CD14-positive monocyte (primary cell): ENCODE results near the gene ROBO4. TPM values are rescaled to one million over a fixed set of nuclear protein-coding genes. Genes with fewer than 3 reads are reported as not detected.

Source experiments
- DNase-seq, 3 donors: peaks; one replicate each; pipeline ENCODE4 v3.0.0-alpha.2; 2011 to 2022
- H2AFZ ChIP-seq: 2 replicates; pipeline ENCODE4 v1.6.0; 2012; ENCODE audit warnings: mild to moderate bottlenecking, low read depth, low read length, inconsistent platforms; ENCODE audit not compliant: insufficient read depth, poor library complexity, severe bottlenecking
- H3K27ac ChIP-seq, 2 donors: 1 replicate in 1 of 2; 2 replicates in 1 of 2; pipeline ENCODE4 v1.5.1; 2012 to 2013; ENCODE audit warnings: low read length in 2 of 2, control low read depth in 1 of 2, inconsistent platforms in 1 of 2, low read depth in 1 of 2, mild to moderate bottlenecking in 1 of 2
- H3K27me3 ChIP-seq, 2 donors: one replicate each; pipeline versions ENCODE4 v1.6.0 to v1.6.1; 2011 to 2013; ENCODE audit warnings: low read length in 2 of 2; ENCODE audit not compliant: control insufficient read depth in 2 of 2, insufficient read depth in 2 of 2
- H3K36me3 ChIP-seq, 2 donors: replicated peaks in 1 of 2; 1 replicate in 1 of 2; 2 replicates in 1 of 2; pipeline versions ENCODE4 v1.5.1 to v1.6.1; 2012 to 2013; ENCODE audit warnings: low read length in 2 of 2, control low read depth in 1 of 2, inconsistent platforms in 1 of 2, mild to moderate bottlenecking in 1 of 2; ENCODE audit not compliant: insufficient read depth in 2 of 2, control insufficient read depth in 1 of 2
- H3K4me1 ChIP-seq, 2 donors: 1 replicate in 1 of 2; 2 replicates in 1 of 2; pipeline versions ENCODE4 v1.5.1 to v1.6.1; 2012 to 2013; ENCODE audit warnings: low read length in 2 of 2, control low read depth in 1 of 2, inconsistent platforms in 1 of 2, mild to moderate bottlenecking in 1 of 2, moderate library complexity in 1 of 2; ENCODE audit not compliant: insufficient read depth in 2 of 2, control insufficient read depth in 1 of 2
- H3K4me2 ChIP-seq: replicated peaks from 2 replicates; pipeline ENCODE3; 2012; ENCODE audit warnings: low read length, moderate library complexity, mild to moderate bottlenecking; ENCODE audit not compliant: poor library complexity, severe bottlenecking; ENCODE audit errors: extremely low read depth
- H3K4me3 ChIP-seq, 3 experiments: fragments of 200-600 bp in 1 of 3; sonication (generic) in 1 of 3; replicated peaks in 1 of 3; 1 replicate in 2 of 3; 2 replicates in 1 of 3; pipeline ENCODE4 v1.5.1; 2011 to 2013; ENCODE audit warnings: low read length in 3 of 3, mild to moderate bottlenecking in 3 of 3, control low read depth in 2 of 3, low read depth in 2 of 3, inconsistent platforms in 1 of 3, moderate library complexity in 1 of 3
- H3K79me2 ChIP-seq: 2 replicates; pipeline ENCODE4 v1.6.0; 2012; ENCODE audit warnings: mild to moderate bottlenecking, control low read depth, inconsistent platforms, low read length, moderate library complexity; ENCODE audit not compliant: insufficient read depth
- H3K9ac ChIP-seq: 2 replicates; pipeline ENCODE4 v1.6.0; 2017; ENCODE audit warnings: low read length, mild to moderate bottlenecking; ENCODE audit not compliant: insufficient read depth, poor library complexity, severe bottlenecking
- H3K9me3 ChIP-seq, 2 donors: replicated peaks in 1 of 2; 1 replicate in 1 of 2; 2 replicates in 1 of 2; pipeline versions ENCODE4 v1.5.1 to v1.6.1; 2012 to 2013; ENCODE audit warnings: low read length in 2 of 2, control low read depth in 1 of 2; ENCODE audit not compliant: control insufficient read depth in 1 of 2, insufficient read depth in 1 of 2
- H4K20me1 ChIP-seq: 2 replicates; pipeline ENCODE4 v1.6.0; 2012; ENCODE audit warnings: mild to moderate bottlenecking, low read length, control low read depth, moderate library complexity; ENCODE audit not compliant: insufficient read depth
- H3K27ac Mint-ChIP-seq, 7 donors: one replicate each; pipeline ENCODE4 v1.8.0; 2020; ENCODE audit warnings: mild to moderate bottlenecking in 7 of 7, mixed read lengths in 7 of 7, moderate library complexity in 6 of 7, inconsistent platforms in 2 of 7
- H3K27me3 Mint-ChIP-seq, 3 donors: one replicate each; pipeline ENCODE4 v1.8.0; 2021 to 2022; ENCODE audit warnings: low read depth in 3 of 3, mild to moderate bottlenecking in 3 of 3, mixed read lengths in 3 of 3, moderate library complexity in 3 of 3, inconsistent platforms in 1 of 3
- H3K36me3 Mint-ChIP-seq, 2 donors: one replicate each; pipeline ENCODE4 v1.8.0; 2020; ENCODE audit warnings: mixed read lengths in 2 of 2, inconsistent platforms in 1 of 2, mild to moderate bottlenecking in 1 of 2
- H3K4me1 Mint-ChIP-seq: one replicate; pipeline ENCODE4 v1.8.0; 2020; ENCODE audit warnings: mild to moderate bottlenecking, mixed read lengths
- H3K4me3 Mint-ChIP-seq, 2 donors: one replicate each; pipeline ENCODE4 v1.8.0; 2020; ENCODE audit warnings: mild to moderate bottlenecking in 2 of 2, mixed read lengths in 2 of 2, moderate library complexity in 1 of 2
- H3K9me3 Mint-ChIP-seq, 7 donors: one replicate each; pipeline ENCODE4 v1.8.0; 2020 to 2022; ENCODE audit warnings: mixed read lengths in 7 of 7, mild to moderate bottlenecking in 6 of 7, moderate library complexity in 6 of 7, inconsistent platforms in 2 of 7
- WGBS: methylation state at CpG from one replicate; pipeline ENCODE4 v1.1.5; 2013; ENCODE audit warnings: missing lambda C conversion rate; ENCODE audit not compliant: insufficient coverage; 5-methylcytosine and 5-hydroxymethylcytosine counted together
- intact Hi-C, 2 donors: fragments of 100-400 bp; cut with micrococcal nuclease; formaldehyde crosslinking; loops; one replicate each; pipeline versions ENCODE4 v1.15.0 to v1.15.1; 2023
- polyA plus RNA-seq, 3 donors: library from polyadenylated mRNA; depleted of rRNA in 1 of 3; unstranded in 2 of 3; stranded (reverse) in 1 of 3; fragments of 300-500 nt in 2 of 3; fragments of >200 nt in 1 of 3; fragmentation: Illumina TruSeq in 2 of 3; gene quantifications; 1 replicate in 2 of 3; 2 replicates in 1 of 3; pipeline ENCODE4 v1.2.3, GENCODE V29; 2012 to 2021
- TF ChIP-seq, protein P1 (sequence below): fragments of 200-600 bp; IDR thresholded peaks from one replicate; pipeline ENCODE4 v1.8.0; 2022; ENCODE audit warnings: antibody characterized with exemption, mild to moderate bottlenecking

The ROBO4 gene
- polyA plus RNA-seq, 3 donors = 0.19 to 0.20 TPM; not detected in 1

DNA sequence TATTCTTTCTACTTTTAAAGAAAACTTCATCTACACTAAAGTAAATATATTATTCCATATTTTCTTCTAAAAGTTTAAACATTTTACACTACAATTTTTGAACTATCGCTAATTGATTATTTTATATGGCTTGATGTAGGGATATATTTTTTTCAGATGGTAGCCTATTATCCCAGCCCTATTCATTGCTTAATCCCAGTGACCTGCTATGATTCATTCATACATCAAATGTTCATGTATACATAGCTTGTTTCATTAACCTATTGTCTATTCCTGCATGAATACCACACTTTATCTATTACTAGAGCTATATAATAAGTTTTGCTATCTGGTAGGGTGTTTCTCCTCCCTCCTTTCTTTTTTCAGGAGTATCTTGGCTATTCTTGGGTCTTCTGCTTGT, 5.0 kb upstream of the ROBO4 start:
- H3K9ac ChIP-seq = no peak overlapping the region
- H3K4me3 ChIP-seq = no peak overlapping the region
- no peaks in the 10 kb centered on the region for H3K36me3 ChIP-seq
- WGBS = no CpG with 5 or more reads among the region's 1 CpG
- H2AFZ ChIP-seq = no peak overlapping the region
- no peak overlapping the region for H3K4me2 ChIP-seq
- H3K79me2 ChIP-seq = no peaks in the 10 kb centered on the region
- no peak overlapping the region for H3K27ac Mint-ChIP-seq
- H3K9me3 Mint-ChIP-seq = peaks cover 0 to 3% (median 0%) of the 10 kb centered on the region in 7 donors
- peaks cover 0 to 12% (median 2%) of the 10 kb centered on the region in 3 donors for H3K27me3 Mint-ChIP-seq
- intact Hi-C loops = no loop called here
- peaks cover 14% of the 10 kb centered on the region for H3K4me1 Mint-ChIP-seq
- H3K27ac ChIP-seq = no peak overlapping the region
- H4K20me1 ChIP-seq = no peaks in the 10 kb centered on the region
- TF ChIP-seq, protein P1, sequence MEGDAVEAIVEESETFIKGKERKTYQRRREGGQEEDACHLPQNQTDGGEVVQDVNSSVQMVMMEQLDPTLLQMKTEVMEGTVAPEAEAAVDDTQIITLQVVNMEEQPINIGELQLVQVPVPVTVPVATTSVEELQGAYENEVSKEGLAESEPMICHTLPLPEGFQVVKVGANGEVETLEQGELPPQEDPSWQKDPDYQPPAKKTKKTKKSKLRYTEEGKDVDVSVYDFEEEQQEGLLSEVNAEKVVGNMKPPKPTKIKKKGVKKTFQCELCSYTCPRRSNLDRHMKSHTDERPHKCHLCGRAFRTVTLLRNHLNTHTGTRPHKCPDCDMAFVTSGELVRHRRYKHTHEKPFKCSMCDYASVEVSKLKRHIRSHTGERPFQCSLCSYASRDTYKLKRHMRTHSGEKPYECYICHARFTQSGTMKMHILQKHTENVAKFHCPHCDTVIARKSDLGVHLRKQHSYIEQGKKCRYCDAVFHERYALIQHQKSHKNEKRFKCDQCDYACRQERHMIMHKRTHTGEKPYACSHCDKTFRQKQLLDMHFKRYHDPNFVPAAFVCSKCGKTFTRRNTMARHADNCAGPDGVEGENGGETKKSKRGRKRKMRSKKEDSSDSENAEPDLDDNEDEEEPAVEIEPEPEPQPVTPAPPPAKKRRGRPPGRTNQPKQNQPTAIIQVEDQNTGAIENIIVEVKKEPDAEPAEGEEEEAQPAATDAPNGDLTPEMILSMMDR = no peak
- no peaks in the 10 kb centered on the region for H3K9me3 ChIP-seq
- H3K4me1 ChIP-seq = peaks cover 9 to 12% of the 10 kb centered on the region in 2 donors
- H3K4me3 Mint-ChIP-seq = no peak overlapping the region
- H3K27me3 ChIP-seq = peaks cover 0 to 2% of the 10 kb centered on the region in 2 donors
- no peaks in the 10 kb centered on the region for H3K36me3 Mint-ChIP-seq
- DNase-seq = no peak

DNA sequence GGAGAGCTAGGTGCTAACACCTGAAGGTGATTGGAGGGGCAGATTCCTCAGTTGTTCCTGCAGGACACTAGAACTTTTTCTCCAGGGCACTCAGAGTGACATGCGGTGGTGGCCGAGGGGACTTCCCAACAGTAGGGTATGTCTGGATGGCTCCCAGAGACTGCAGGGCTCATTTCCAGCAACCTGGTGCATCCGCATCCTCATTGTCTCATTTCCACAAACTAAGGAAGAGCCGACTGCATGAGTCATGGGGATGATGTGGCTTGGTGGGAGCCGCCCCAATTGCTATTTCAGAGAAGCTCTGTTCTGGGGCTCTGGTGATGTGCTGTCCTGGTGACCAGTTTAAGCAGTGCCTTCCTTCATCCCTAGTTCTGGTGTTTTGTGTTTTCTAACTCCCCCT, 2.8 kb upstream of the ROBO4 start:
- Histone ChIP-seq H3K4me1 (peaks cover 11 to 16% of the 10 kb centered on the region in 2 donors), H4K20me1 (no peaks in the 10 kb centered on the region), H3K4me2 (no peak overlapping the region), H2AFZ (no peak overlapping the region), H3K79me2 (no peaks in the 10 kb centered on the region), H3K27me3 (peaks cover 0 to 2% of the 10 kb centered on the region in 2 donors), H3K4me3 (no peak overlapping the region), H3K9ac (no peak overlapping the region), H3K36me3 (no peaks in the 10 kb centered on the region), H3K9me3 (no peaks in the 10 kb centered on the region), H3K27ac (no peak overlapping the region)
- no peak overlapping the region for H3K4me3 Mint-ChIP-seq
- H3K27me3 Mint-ChIP-seq = peaks cover 2 to 13% (median 3%) of the 10 kb centered on the region in 3 donors
- H3K36me3 Mint-ChIP-seq = no peaks in the 10 kb centered on the region
- DNase-seq = no peak
- intact Hi-C loops = no loop called here
- no peaks in the 10 kb centered on the region for H3K9me3 Mint-ChIP-seq
- H3K27ac Mint-ChIP-seq = no peak overlapping the region
- H3K4me1 Mint-ChIP-seq = peaks cover 19% of the 10 kb centered on the region
- no CpG with 5 or more reads among the region's 5 CpGs for WGBS
- TF ChIP-seq, protein P1 = no peak
